HEK293T (cell line): ENCODE results near the gene PDE2A.

Source experiments
- CTCF ChIA-PET: fragments of 350-600 bp; formaldehyde crosslinking; extraction: SDS; loops from one replicate; lab custom pipeline; 2021; ENCODE audit warnings: antibody characterized with exemption, inconsistent platforms; lab: Yijun Ruan, JAX
- POLR2A ChIA-PET: fragments of 350-600 bp; formaldehyde crosslinking; extraction: SDS; loops from one replicate; lab custom pipeline; 2020; ENCODE audit warnings: antibody characterized with exemption, inconsistent platforms; lab: Yijun Ruan, JAX
- DNase-seq: peaks from one replicate; pipeline ENCODE4 v3.0.0; 2012; ENCODE audit warnings: mixed read lengths; ENCODE audit errors: extremely low spot score
- ARNT ChIP-seq: fragments of 450-650 bp; IDR thresholded peaks from 2 replicates; pipeline ENCODE4 v1.6.1; 2017; ENCODE audit warnings: mild to moderate bottlenecking
- BHLHE40 ChIP-seq: fragments of 450-650 bp; IDR thresholded peaks from 2 replicates; pipeline ENCODE4 v1.6.1; 2016; ENCODE audit warnings: mild to moderate bottlenecking, moderate library complexity, borderline replicate concordance
- CTBP1 ChIP-seq: fragments of 450-650 bp; IDR thresholded peaks from 2 replicates; pipeline ENCODE4 v1.6.1; 2016; ENCODE audit warnings: borderline replicate concordance
- ELF4 ChIP-seq: fragments of 450-650 bp; IDR thresholded peaks from 2 replicates; pipeline ENCODE4 v1.6.1; 2017; ENCODE audit warnings: antibody characterized with exemption
- FOXA1 ChIP-seq: fragments of 450-650 bp; IDR thresholded peaks from 2 replicates; pipeline ENCODE4 v1.6.1; 2016; ENCODE audit warnings: mild to moderate bottlenecking
- FOXK2 ChIP-seq: fragments of 450-650 bp; IDR thresholded peaks from 2 replicates; pipeline ENCODE4 v1.6.1; 2016; ENCODE audit warnings: mild to moderate bottlenecking
- FOXM1 ChIP-seq: fragments of 450-650 bp; IDR thresholded peaks from 2 replicates; pipeline ENCODE4 v1.6.1; 2017; ENCODE audit warnings: mild to moderate bottlenecking, borderline replicate concordance
- HDGF ChIP-seq: fragments of 450-650 bp; IDR thresholded peaks from 2 replicates; pipeline ENCODE4 v1.6.1; 2017; ENCODE audit warnings: antibody characterized with exemption, borderline replicate concordance
- L3MBTL2 ChIP-seq: fragments of 450-650 bp; conservative IDR thresholded peaks from 2 replicates; pipeline ENCODE4 v1.6.1; 2016; ENCODE audit warnings: mild to moderate bottlenecking
- LEF1 ChIP-seq: fragments of 450-650 bp; IDR thresholded peaks from 2 replicates; pipeline ENCODE4 v1.6.1; 2017; ENCODE audit warnings: mild to moderate bottlenecking, borderline replicate concordance
- NFRKB ChIP-seq: fragments of 450-650 bp; IDR thresholded peaks from 2 replicates; pipeline ENCODE4 v1.6.1; 2016; ENCODE audit warnings: mild to moderate bottlenecking, moderate library complexity
- SP1 ChIP-seq: fragments of 450-650 bp; IDR thresholded peaks from 2 replicates; pipeline ENCODE4 v1.6.1; 2017
- SUZ12 ChIP-seq: fragments of 450-650 bp; IDR thresholded peaks from 2 replicates; pipeline ENCODE4 v1.6.1; 2016; ENCODE audit warnings: mild to moderate bottlenecking
- TARDBP ChIP-seq: fragments of 450-650 bp; IDR thresholded peaks from 2 replicates; pipeline ENCODE4 v1.6.1; 2016
- ZNF384 ChIP-seq: fragments of 450-650 bp; IDR thresholded peaks from 2 replicates; pipeline ENCODE4 v1.6.1; 2016
- TF ChIP-seq, protein P1 (sequence below): fragments of 450-650 bp; IDR thresholded peaks from 2 replicates; pipeline ENCODE4 v1.6.1; 2016

The PDE2A gene

DNA sequence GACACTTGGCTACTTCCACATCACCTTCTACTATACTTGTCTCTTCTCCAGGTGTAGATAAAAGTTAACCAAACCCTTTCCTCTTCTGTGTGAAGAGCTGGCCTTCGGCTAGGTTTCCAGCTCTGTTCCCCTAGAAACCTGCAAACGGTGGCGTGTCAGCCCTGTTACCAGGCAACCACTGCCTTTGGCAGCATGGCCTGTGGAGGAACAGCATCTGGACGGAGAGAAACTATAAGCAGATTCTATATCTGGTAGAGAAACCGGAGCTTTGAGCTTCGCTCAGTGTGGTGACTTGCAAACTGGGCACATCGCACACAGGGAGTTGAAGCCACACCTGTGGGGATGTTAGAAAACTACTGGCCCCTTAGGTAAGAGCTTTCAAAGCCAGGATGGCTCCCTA is 42.1 kb upstream of the PDE2A start:
- no peak for DNase-seq
- TF ChIP-seq LEF1 = no peak
- no peak for TF ChIP-seq NFRKB
- TF ChIP-seq CTBP1 = no peak
- no peak for TF ChIP-seq HDGF
- TF ChIP-seq SP1 = no peak
- TF ChIP-seq SUZ12 = no peak
- no peak for TF ChIP-seq FOXA1
- TF ChIP-seq FOXM1 = no peak
- TF ChIP-seq ELF4 = no peak
- no peak for TF ChIP-seq TARDBP
- no peak for TF ChIP-seq BHLHE40
- no peak for TF ChIP-seq ARNT
- TF ChIP-seq FOXK2 = no peak
- TF ChIP-seq ZNF384 = no peak
- no peak for TF ChIP-seq L3MBTL2
- TF ChIP-seq, protein P1, sequence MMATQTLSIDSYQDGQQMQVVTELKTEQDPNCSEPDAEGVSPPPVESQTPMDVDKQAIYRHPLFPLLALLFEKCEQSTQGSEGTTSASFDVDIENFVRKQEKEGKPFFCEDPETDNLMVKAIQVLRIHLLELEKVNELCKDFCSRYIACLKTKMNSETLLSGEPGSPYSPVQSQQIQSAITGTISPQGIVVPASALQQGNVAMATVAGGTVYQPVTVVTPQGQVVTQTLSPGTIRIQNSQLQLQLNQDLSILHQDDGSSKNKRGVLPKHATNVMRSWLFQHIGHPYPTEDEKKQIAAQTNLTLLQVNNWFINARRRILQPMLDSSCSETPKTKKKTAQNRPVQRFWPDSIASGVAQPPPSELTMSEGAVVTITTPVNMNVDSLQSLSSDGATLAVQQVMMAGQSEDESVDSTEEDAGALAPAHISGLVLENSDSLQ = no peak
- ChIA-PET CTCF (interaction anchor here (1.0 kb wide), 1 partner anchor 16 kb away, joined by 4 read pairs; no protein-coding TSS in a partner anchor), POLR2A (no interaction called here)

DNA sequence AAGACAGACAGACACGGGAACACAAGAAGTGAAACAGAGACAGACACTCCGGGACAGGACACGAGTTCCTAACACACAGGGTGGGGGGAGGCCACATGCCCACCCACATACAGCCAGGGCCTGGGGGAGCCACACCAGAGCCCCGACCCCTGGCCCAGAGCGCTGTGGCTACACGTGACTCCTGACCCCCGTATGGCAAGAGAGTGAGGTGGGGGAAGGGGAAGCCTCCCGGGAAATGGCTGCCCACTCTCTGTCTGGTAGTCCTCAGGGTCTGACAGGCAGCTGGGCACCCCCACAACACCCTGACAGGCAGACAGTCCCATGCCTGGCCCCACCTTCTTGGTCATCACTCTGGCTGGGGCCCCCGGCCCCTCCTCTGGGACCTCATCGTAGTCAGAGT is 38.6 kb upstream of the PDE2A start:
- ChIA-PET CTCF (no interaction called here), POLR2A (no interaction called here)
- TF ChIP-seq BHLHE40 = no peak
- no peak for TF ChIP-seq CTBP1
- TF ChIP-seq ARNT = no peak
- no peak for TF ChIP-seq LEF1
- TF ChIP-seq HDGF = no peak
- TF ChIP-seq, protein P1 = no peak
- TF ChIP-seq TARDBP = no peak
- TF ChIP-seq ELF4 = no peak
- TF ChIP-seq FOXK2 = no peak
- no peak for TF ChIP-seq FOXM1
- no peak for TF ChIP-seq ZNF384
- no peak for TF ChIP-seq SUZ12
- TF ChIP-seq L3MBTL2 = no peak
- TF ChIP-seq NFRKB = no peak
- no peak for TF ChIP-seq SP1
- no peak for TF ChIP-seq FOXA1
- no peak for DNase-seq

DNA sequence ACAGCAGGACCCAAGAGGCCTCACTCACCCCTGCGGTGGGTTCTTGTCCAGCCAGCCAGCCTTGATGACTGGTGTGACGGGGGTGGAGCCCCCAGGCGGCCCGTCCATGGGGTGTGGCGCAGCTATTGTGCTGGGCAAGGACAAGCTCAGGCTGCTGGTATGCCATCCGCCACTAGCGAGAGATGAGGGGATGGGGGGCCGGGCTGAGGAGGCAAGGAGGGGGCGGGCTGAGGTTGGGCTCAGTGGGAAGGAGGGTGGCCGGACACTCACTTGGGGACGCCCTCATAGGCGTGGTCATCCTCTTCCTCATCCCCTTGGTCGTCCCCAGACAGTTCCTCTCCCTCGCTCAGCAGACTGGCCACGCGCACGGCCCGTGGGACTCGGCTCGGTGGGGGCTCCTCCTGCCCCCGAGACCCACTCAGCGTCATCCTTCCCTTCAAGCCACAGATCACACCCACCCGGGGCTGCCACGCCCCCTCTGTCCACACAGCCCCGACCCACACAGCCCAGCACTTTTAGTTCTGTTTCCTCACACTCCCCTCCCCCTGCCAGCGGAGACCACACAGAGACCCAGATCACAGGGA is 38.0 kb upstream of the PDE2A start:
- no peak for DNase-seq
- POLR2A ChIA-PET = no interaction called here
- TF ChIP-seq LEF1 (no peak), BHLHE40 (no peak), HDGF (no peak), FOXA1 (no peak)
- CTCF ChIA-PET = no interaction called here

DNA sequence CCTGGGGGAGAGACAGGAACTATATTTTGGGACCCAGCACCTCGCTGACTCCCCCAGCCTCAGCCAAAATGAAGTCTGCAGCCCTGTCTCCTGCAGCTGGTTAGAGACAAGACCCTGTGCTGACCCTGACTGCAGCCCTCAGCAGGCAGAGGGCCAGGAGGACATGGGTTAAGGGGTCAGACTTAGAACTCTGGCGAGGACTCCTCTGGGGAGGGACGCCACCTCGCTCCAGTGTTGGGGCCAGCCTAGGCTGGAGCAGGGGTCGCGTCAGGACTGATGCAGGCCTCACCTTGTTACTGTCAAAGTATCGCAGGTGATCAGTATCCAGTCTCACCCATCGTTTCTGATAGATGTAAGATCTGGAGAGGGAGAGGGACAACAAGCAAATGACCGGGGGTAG is 36.9 kb upstream of the PDE2A start:
- POLR2A ChIA-PET = no interaction called here
- DNase-seq = no peak
- CTCF ChIA-PET = no interaction called here
- TF ChIP-seq SUZ12 = no peak
- no peak for TF ChIP-seq ZNF384
- TF ChIP-seq, protein P1 = no peak
- no peak for TF ChIP-seq FOXK2
- TF ChIP-seq TARDBP = no peak
- no peak for TF ChIP-seq HDGF
- TF ChIP-seq CTBP1 = no peak
- no peak for TF ChIP-seq LEF1
- TF ChIP-seq SP1 = no peak
- TF ChIP-seq NFRKB = no peak
- TF ChIP-seq BHLHE40 = no peak
- TF ChIP-seq ARNT = no peak
- TF ChIP-seq L3MBTL2 = no peak
- TF ChIP-seq FOXA1 = no peak
- TF ChIP-seq FOXM1 = no peak
- no peak for TF ChIP-seq ELF4

DNA sequence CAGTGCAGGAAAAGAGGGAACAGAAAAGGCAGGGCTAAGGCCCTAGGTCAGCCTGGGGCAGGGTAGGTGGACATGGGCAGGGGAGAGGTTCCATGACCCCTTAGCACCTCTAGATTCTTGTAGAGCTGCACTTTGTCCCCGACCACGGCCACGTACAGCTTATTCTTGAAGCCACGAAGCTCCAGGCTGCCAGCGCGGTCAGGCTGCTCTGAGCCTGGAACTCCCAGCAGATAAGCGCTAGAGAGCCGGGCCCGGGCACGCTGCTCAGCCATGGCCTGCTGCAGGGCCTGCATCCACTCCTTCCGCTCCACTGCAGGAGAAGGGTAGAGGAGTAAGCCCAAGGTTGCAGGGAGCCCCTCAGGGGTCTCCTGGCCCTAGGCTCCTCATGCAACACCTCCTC is 36.1 kb upstream of the PDE2A start:
- no peak for DNase-seq
- no peak for TF ChIP-seq SUZ12
- no peak for TF ChIP-seq HDGF
- no peak for TF ChIP-seq BHLHE40
- TF ChIP-seq ELF4 = no peak
- TF ChIP-seq NFRKB = no peak
- CTCF ChIA-PET = no interaction called here
- POLR2A ChIA-PET = interaction anchor here (0.7 kb wide), 1 partner anchor 84 kb away, joined by 3 read pairs; the partner anchor contains the start of gene STARD10

DNA sequence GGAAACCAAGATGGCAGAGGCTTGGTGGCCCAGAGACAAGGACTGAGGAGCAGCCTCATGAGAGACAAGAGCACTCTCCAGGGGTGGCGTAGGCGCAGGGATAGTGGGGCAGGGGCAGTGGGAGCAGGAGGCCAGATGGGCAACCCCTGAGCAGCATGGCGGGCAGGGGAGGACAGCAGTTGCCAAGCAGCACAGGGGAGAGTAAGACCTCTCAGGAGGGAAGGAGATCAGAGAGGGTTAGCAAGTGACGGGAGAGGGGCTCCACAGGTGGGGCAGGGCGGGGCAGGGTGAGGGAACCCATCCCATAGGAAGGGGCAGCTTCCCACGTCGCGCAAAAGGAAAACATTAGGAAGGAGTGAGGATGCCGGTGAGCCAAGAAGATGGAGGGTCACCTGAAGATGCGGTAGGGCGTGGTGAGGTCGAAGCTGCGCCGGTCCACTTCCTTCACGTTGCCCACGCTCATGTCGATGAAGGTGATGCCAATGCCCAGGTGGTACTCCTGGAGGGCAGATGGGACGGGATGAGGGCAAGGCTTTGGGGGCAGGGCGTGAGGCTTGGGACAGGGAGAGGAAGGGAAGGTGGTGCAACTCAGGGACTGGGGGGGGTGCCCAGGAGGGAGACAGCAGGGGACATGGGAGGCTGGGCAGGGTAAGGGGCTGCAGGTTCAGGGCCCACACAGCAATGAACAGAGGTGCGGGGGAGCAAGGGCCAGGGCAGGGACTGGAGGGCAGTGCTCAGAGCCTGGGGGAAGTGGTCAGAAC is 35.4 kb upstream of the PDE2A start:
- no peak for DNase-seq
- ChIA-PET CTCF (no interaction called here), POLR2A (interaction anchor here (0.7 kb wide), 1 partner anchor 84 kb away, joined by 3 read pairs; the partner anchor contains the start of gene STARD10)
- TF ChIP-seq ZNF384 = no peak
- no peak for TF ChIP-seq SUZ12
- TF ChIP-seq FOXA1 = no peak
- no peak for TF ChIP-seq HDGF
- TF ChIP-seq FOXK2 = no peak
- TF ChIP-seq FOXM1 = no peak
- TF ChIP-seq SP1 = no peak
- no peak for TF ChIP-seq LEF1
- no peak for TF ChIP-seq BHLHE40
- TF ChIP-seq TARDBP = no peak
- no peak for TF ChIP-seq L3MBTL2
- TF ChIP-seq, protein P1 = no peak
- no peak for TF ChIP-seq CTBP1
- no peak for TF ChIP-seq ELF4
- TF ChIP-seq NFRKB = no peak
